HepG2 (cell line): ENCODE data around the gene SPN. TPM values are rescaled to one million over a fixed set of nuclear protein-coding genes. Genes with fewer than 3 reads are reported as not detected.

Experiments
- BCL6 ChIP-seq: IDR thresholded peaks from 2 replicates; pipeline ENCODE4 v1.6.1; 2016; ENCODE audit warnings: missing genetic modification reagents, missing compliant biosample characterization
- E2F2 ChIP-seq: sonication (generic); formaldehyde crosslinking; IDR thresholded peaks from 2 replicates; pipeline ENCODE4 v1.4.0; 2020; ENCODE audit warnings: missing genetic modification reagents, borderline replicate concordance
- GLI4 ChIP-seq: sonication (generic); formaldehyde crosslinking; IDR thresholded peaks from 2 replicates; pipeline ENCODE4 v1.5.1; 2020; ENCODE audit warnings: missing genetic modification reagents, mild to moderate bottlenecking, moderate library complexity, borderline replicate concordance
- HES4 ChIP-seq: sonication (generic); formaldehyde crosslinking; IDR thresholded peaks from 2 replicates; pipeline ENCODE4 v1.9.0; 2021; ENCODE audit warnings: mild to moderate bottlenecking, missing genetic modification reagents, borderline replicate concordance
- KLF15 ChIP-seq: sonication (generic); formaldehyde crosslinking; IDR thresholded peaks from 2 replicates; pipeline ENCODE4 v1.8.1; 2023; ENCODE audit warnings: borderline replicate concordance, mild to moderate bottlenecking, inconsistent platforms, missing genetic modification reagents, mixed read lengths
- MAX ChIP-seq: IDR thresholded peaks from 2 replicates; pipeline ENCODE4 v1.6.1; 2012; ENCODE audit warnings: inconsistent platforms
- MIER2 ChIP-seq: IDR thresholded peaks from 2 replicates; pipeline ENCODE4 v1.6.1; 2016; ENCODE audit warnings: missing biosample characterization, missing genetic modification reagents
- MXD4 ChIP-seq: IDR thresholded peaks from 2 replicates; pipeline ENCODE4 v1.6.1; 2016; ENCODE audit warnings: mild to moderate bottlenecking, missing biosample characterization, missing genetic modification reagents
- NFAT5 ChIP-seq: sonication (generic); formaldehyde crosslinking; IDR thresholded peaks from 2 replicates; pipeline ENCODE4 v1.4.0; 2020; ENCODE audit warnings: missing genetic modification reagents
- NFATC3 ChIP-seq: sonication (generic); formaldehyde crosslinking; IDR thresholded peaks from 2 replicates; pipeline ENCODE4 v1.5.1; 2020; ENCODE audit warnings: mild to moderate bottlenecking, missing genetic modification reagents
- PCBP2 ChIP-seq: fragments of 200-400 bp; formaldehyde crosslinking; optimal IDR thresholded peaks from 2 replicates; pipeline ENCODE3; 2018; ENCODE audit warnings: low read length, low read depth; ENCODE audit not compliant: poor library complexity, severe bottlenecking
- PRDM10 ChIP-seq: sonication (generic); formaldehyde crosslinking; IDR thresholded peaks from 2 replicates; pipeline ENCODE4 v1.4.0; 2020; ENCODE audit warnings: low read depth, missing genetic modification reagents
- RBFOX2 ChIP-seq: fragments of 200-400 bp; formaldehyde crosslinking; IDR thresholded peaks from 2 replicates; pipeline ENCODE4 v1.6.1; 2017; ENCODE audit warnings: low read depth, mild to moderate bottlenecking, low read length
- TEAD3 ChIP-seq: optimal IDR thresholded peaks from 2 replicates; pipeline ENCODE3; 2016; ENCODE audit warnings: borderline replicate concordance
- ZBTB34 ChIP-seq: sonication (generic); formaldehyde crosslinking; IDR thresholded peaks from 2 replicates; pipeline ENCODE4 v1.8.0; 2022; ENCODE audit warnings: mild to moderate bottlenecking, missing genetic modification reagents
- ZMAT3 ChIP-seq: sonication (generic); formaldehyde crosslinking; conservative IDR thresholded peaks from 2 replicates; pipeline ENCODE4 v1.7.0; 2021; ENCODE audit warnings: missing genetic modification reagents
- ZNF292 ChIP-seq: sonication (generic); formaldehyde crosslinking; IDR thresholded peaks from 2 replicates; pipeline ENCODE4 v1.8.1; 2022; ENCODE audit warnings: mild to moderate bottlenecking, low read depth, missing genetic modification reagents, borderline replicate concordance
- ZSCAN25 ChIP-seq: sonication (generic); formaldehyde crosslinking; IDR thresholded peaks from 2 replicates; pipeline ENCODE4 v1.8.0; 2022; ENCODE audit warnings: mild to moderate bottlenecking, missing genetic modification reagents
- polyA plus RNA-seq, 8 experiments: library from polyadenylated mRNA; depleted of rRNA in 3 of 8; stranded (reverse) in 7 of 8; unstranded in 1 of 8; fragments of >200 nt; fragmentation: Illumina TruSeq in 4 of 8; extraction: Trizol in 4 of 8; gene quantifications; 2 replicates each; pipeline versions ENCODE4 v1.2.1 to v1.2.3, GENCODE V29; 2011 to 2016; ENCODE audit warnings: low read depth in 4 of 8, missing spikeins in 1 of 8, mixed read lengths in 1 of 8; ENCODE audit not compliant: insufficient read depth in 1 of 8
- total RNA-seq, 5 experiments: library from RNA; depleted of rRNA; stranded (reverse); fragments of >200 nt; fragmentation: Illumina TruSeq; extraction: Trizol; gene quantifications; 2 replicates each; pipeline ENCODE4 v1.2.3, GENCODE V29; 2016; ENCODE audit warnings: low read depth in 1 of 5

SPN gene
- total and polyA plus RNA-seq, 2 of the 13 experiments (the other 11 are each of a cell fraction or from before 2014, with no cell fraction given): 0.22 to 1.6 TPM

GRCh38 chr16:29680180-29680598 lies 17.1 kb downstream of the SPN start (continued):
- no peak for TF ChIP-seq NFAT5 (CRISPR knock-in tag)
- TF ChIP-seq BCL6 (CRISPR knock-in tag): 0 out of 2 replicates have a peak, but pooled peaks have one; percentile 7
- TF ChIP-seq NFATC3 (CRISPR knock-in tag): 0 out of 2 replicates have a peak, but pooled peaks have one; percentile 35
- 0 out of 2 replicates have a peak, but pooled peaks have one; percentile 22 for TF ChIP-seq RBFOX2
- peak; percentile 14; the same call in 1 of the 2 replicates for TF ChIP-seq MAX
- TF ChIP-seq ZMAT3 (CRISPR knock-in tag): no peak
- TF ChIP-seq PRDM10 (CRISPR knock-in tag): no peak
- no peak; the same call in 1 of the 2 replicates for TF ChIP-seq ZNF292
- TF ChIP-seq GLI4 (CRISPR knock-in tag): 0 out of 2 replicates have a peak, but pooled peaks have one; percentile 66
- no peak for TF ChIP-seq MXD4 (CRISPR knock-in tag)
- TF ChIP-seq KLF15: peak; percentile 39; the same call in 1 of the 2 replicates
- TF ChIP-seq PCBP2: no peak
- TF ChIP-seq MIER2 (CRISPR knock-in tag): no peak
- 0 out of 2 replicates have a peak, but pooled peaks have one; percentile 45 for TF ChIP-seq E2F2 (CRISPR knock-in tag)
- peak; percentile 90 for TF ChIP-seq TEAD3 (CRISPR knock-in tag)
- no peak for TF ChIP-seq HES4
- peak; percentile 35; the same call in 1 of the 2 replicates for TF ChIP-seq ZSCAN25
- no peak for TF ChIP-seq ZBTB34 (CRISPR knock-in tag)
